ENCODE measurements around the gene CDHR2.
"Not testable (repeated sequence)": the region's sequence is repeated elsewhere in the genome, so short reads cannot be mapped to it uniquely, and the experiment has no call there.

CDHR2 gene

GRCh38 chr5:176596689-176597416 is 47.7 kb downstream of the CDHR2 start:
- TF ChIP-seq, protein P1, sequence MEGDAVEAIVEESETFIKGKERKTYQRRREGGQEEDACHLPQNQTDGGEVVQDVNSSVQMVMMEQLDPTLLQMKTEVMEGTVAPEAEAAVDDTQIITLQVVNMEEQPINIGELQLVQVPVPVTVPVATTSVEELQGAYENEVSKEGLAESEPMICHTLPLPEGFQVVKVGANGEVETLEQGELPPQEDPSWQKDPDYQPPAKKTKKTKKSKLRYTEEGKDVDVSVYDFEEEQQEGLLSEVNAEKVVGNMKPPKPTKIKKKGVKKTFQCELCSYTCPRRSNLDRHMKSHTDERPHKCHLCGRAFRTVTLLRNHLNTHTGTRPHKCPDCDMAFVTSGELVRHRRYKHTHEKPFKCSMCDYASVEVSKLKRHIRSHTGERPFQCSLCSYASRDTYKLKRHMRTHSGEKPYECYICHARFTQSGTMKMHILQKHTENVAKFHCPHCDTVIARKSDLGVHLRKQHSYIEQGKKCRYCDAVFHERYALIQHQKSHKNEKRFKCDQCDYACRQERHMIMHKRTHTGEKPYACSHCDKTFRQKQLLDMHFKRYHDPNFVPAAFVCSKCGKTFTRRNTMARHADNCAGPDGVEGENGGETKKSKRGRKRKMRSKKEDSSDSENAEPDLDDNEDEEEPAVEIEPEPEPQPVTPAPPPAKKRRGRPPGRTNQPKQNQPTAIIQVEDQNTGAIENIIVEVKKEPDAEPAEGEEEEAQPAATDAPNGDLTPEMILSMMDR (IDR thresholded peaks at IDR 0.05): no peak
- no peak for TF ChIP-seq ZFX (IDR thresholded peaks at IDR 0.05; ENCODE audit: borderline replicate concordance)
- H3K27ac ChIP-seq: no peak overlapping the region

DNA sequence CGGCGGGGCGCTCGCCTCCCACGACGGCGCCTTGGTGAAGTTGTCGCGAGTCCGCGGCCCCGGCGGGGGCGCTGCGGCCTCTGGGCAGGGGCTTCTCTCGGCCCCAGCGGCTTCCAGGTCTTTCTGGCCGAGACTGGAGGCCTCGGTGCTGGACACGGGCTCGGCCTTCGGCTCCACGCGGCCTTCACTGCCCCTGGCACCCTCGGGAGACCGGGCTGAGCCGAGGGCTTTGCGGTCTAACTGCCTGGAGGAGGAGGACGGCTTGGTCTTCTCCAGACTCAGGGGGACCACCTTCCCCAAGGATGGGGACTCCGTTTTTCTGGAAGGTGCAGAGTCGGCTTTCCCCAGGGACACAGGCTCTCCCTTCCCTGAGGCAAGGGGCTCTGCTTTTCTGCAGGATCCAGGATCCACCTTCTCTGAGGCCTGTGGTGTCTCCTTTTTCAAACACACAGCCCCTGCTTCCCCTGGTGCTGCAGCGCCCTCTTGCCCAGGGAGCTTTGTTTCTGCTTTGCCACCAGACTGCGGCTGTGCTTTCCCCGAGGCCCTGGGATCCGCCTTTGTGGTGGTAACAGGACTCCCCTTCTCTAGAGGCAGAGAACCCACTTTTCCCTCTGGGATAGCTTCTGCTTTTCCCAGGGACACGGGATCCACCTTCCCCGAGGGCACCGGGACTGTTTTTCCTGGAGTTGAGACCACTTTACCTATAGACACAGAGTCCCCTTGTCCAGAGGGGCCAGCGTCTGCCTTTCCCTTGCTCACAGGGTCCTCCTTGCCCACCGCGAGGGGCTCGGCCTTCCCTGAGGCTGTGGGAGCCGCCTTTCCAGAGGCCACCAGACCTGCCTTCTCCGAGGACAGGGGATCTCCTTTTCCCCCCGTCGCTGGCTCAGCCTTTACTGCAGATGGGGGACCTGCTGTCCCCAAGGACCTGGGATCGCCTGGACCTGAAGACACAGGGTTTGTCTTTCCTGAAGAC is 48.6 kb downstream of the CDHR2 start:
- TF ChIP-seq, protein P1 (IDR thresholded peaks at IDR 0.05): no peak
- TF ChIP-seq ZFX (IDR thresholded peaks at IDR 0.05; ENCODE audit: borderline replicate concordance): no peak
- no peak overlapping the region for H3K27ac ChIP-seq

DNA sequence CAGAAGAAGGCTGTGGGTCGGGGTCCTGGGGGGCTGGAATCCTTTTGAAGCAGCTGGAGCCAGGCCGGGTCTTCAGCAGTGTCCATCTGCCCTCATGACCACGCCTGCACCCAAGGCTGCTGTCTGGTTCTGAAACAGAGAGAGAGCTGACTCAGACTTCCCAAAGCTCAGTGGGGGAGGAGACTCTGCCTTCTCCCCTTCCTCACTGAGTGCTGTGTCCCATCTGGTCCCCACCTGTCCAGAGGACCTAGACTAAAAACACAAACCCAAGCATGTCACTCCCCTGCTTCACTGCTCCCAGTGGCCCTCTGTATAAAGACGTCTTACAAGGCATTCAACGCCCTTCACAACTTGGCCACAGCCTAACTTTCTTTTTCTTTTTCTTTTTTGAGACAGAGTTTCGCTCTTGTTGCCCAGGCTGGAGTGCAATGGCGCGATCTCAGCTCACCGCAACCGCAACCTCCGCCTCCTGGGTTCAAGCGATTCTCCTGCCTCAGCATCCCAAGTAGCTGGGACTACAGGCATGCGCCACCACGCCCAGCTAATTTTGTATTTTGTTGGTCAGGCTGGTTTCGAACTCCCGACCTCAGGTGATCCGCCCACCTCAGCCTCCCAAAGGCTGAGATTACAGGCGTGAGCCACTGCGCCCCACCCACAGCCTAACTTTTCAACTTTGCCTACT is 50.7 kb downstream of the CDHR2 start:
- not testable (repeated sequence) for H3K27ac ChIP-seq

DNA sequence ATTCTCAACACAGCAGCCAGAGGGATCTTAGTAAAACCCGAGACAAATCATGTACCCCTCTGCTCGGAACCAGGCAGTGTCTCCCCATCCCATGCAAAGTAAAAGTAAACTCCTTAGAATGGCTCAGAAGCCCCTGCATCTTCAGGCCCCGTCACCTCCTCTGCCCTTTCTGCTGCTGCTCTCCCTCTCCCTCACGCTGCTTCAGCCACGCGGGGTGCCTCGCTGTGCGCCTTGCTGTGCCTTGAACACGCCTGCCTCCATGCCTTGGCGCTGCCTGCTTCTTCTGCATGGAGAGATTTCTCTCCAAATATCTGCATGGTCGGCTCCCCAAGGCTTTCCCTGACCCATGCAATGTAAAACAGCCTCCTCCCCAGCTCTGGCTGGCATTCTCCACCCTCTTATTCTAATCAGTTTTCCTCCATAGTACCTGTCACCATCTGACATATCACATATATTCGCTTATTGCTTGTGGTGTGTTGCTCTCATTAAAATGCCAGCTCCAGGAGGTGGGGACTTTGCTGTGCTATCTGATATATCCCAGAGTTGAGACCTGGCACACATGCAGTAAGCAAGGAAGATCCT is 52.9 kb downstream of the CDHR2 start:
- no peak for TF ChIP-seq ZFX (IDR thresholded peaks at IDR 0.05; ENCODE audit: borderline replicate concordance)
- TF ChIP-seq, protein P1 (IDR thresholded peaks at IDR 0.05): no peak
- no peak overlapping the region for H3K27ac ChIP-seq

GRCh38 chr5:176603091-176603490 is 53.9 kb downstream of the CDHR2 start:
- no peak overlapping the region for H3K27ac ChIP-seq

GRCh38 chr5:176606032-176606431 is 56.9 kb downstream of the CDHR2 start:
- no peak for TF ChIP-seq ZFX (IDR thresholded peaks at IDR 0.05; ENCODE audit: borderline replicate concordance)
- TF ChIP-seq, protein P1 (IDR thresholded peaks at IDR 0.05): no peak
- no peak overlapping the region for H3K27ac ChIP-seq

More at GRCh38 chr5:176603091-176603490, 53.9 kb downstream of the CDHR2 start:
- no peak for TF ChIP-seq ZFX (IDR thresholded peaks at IDR 0.05; ENCODE audit: borderline replicate concordance)
- TF ChIP-seq, protein P1 (IDR thresholded peaks at IDR 0.05): no peak

DNA sequence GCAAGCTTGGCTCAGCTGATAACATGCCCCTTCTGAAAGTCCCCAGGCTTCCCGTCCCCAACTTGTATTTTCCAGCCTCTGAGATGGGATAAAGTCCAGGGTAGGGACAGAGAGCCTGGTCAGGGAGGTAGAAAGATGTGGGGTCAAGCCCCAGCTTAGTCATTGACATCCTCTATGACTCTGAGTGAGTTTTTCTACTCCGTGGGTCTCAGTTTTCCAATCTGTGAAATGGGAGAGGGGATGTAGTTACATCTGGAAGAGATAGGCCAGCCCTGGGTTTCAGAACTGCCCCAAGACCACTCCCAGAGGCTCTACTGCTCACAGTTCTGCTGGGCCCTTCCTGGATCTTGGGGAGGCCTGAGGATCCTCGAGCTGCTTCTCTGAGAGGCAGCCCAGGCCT is 57.7 kb downstream of the CDHR2 start:
- TF ChIP-seq, protein P1 (IDR thresholded peaks at IDR 0.05): no peak
- H3K27ac ChIP-seq: no peak overlapping the region
